Pancreas (tissue), 10 donors: ENCODE results near the gene MAPKAPK2. TPM values are rescaled to one million over a fixed set of nuclear protein-coding genes. Genes with fewer than 3 reads are reported as not detected.

ENCODE experiments used
- ATAC-seq, 4 donors: fragments of 200-7000 bp; cut with Tn5 transposase; one replicate each; pipeline versions ENCODE4 v1.8.0 to v1.9.1; 2020; ENCODE audit warnings: mild to moderate bottlenecking in 4 of 4, moderate library complexity in 4 of 4
- DNase-seq, 6 donors: peaks; one replicate each; pipeline ENCODE4 v3.0.0-alpha.2; 2020
- FAIRE-seq: peaks from 2 replicates; lab custom pipeline; 2012; peaks lifted over from hg19 to GRCh38; lab: Jason Lieb, UNC
- H3K27ac ChIP-seq, 4 donors: fragments of 200-600 bp; sonication (generic); 1 replicate in 3 of 4; 2 replicates in 1 of 4; pipeline versions ENCODE4 v1.5.0 to v1.8.0; 2020
- H3K27me3 ChIP-seq, 4 donors: fragments of 200-600 bp; one replicate each; pipeline ENCODE4 v1.8.0; 2021
- H3K36me3 ChIP-seq, 3 donors: fragments of 200-600 bp; sonication (generic) in 1 of 3; one replicate each; pipeline versions ENCODE4 v1.5.0 to v1.8.0; 2020 to 2021
- H3K4me1 ChIP-seq, 3 donors: fragments of 200-600 bp; one replicate each; pipeline ENCODE4 v1.8.0; 2021
- H3K4me3 ChIP-seq, 4 donors: fragments of 200-600 bp; sonication (generic) in 2 of 4; one replicate each; pipeline versions ENCODE4 v1.5.0 to v1.8.0; 2020 to 2021
- H3K9me3 ChIP-seq, 4 donors: fragments of 200-600 bp; one replicate each; pipeline ENCODE4 v1.8.0; 2021
- CTCF ChIP-seq, 4 donors: fragments of 200-600 bp; sonication (generic) in 3 of 4; IDR thresholded peaks; one replicate each; pipeline versions ENCODE4 v1.5.0 to v1.8.0; 2021; ENCODE audit warnings: antibody characterized with exemption in 4 of 4
- WGBS, 2 donors: extraction: QIAGEN DNeasy Blood & Tissue Kit; methylation state at CpG; one replicate each; pipeline ENCODE4 v1.1.7; 2013; 5-methylcytosine and 5-hydroxymethylcytosine counted together
- intact Hi-C, 3 donors: fragments of 100-400 bp; cut with DNase I; formaldehyde crosslinking; loops; one replicate each; pipeline versions ENCODE4 v1.11.1 to v1.14.2; 2022
- polyA plus RNA-seq, 2 donors: library from polyadenylated mRNA; stranded (reverse); fragments of 200-250 nt; gene quantifications; one replicate each; pipeline ENCODE4 v1.2.3, GENCODE V29; 2013
- total RNA-seq, 6 donors: library from RNA; stranded (reverse); fragmentation: NEBNext Ultra II Directional in 4 of 6; extraction: Animal tissue kit (Norgen Biotek cat#: 25700) in 4 of 6; gene quantifications; one replicate each; pipeline versions ENCODE4 v1.2.1 to v1.2.4, GENCODE V29; 2021 to 2023
- donor health status: healthy with polysubstance abuse.
- donor health status: DM: no; HTN: no; CAD: no; lungs with moderate emphysema.
- donor health status: DM: no; HTN: no; CAD: no.
- donor health status: control.
- donor health status: control.
- donor health status: Bipolar disorder and iron deficiency.
- donor health status: DM: yes; HTN: yes; CAD: no.
- donor health status: DM: no; HTN: no; CAD: no.
- donor health status: DM: no; HTN: no; CAD: no.
- donor health status: DM: yes; HTN: yes; CAD: no.

MAPKAPK2 gene
- total and polyA plus RNA-seq, 8 donors, result 28.3 to 55.7 (median 35.1) TPM

GRCh38 chr1:206684003-206684402, 702 bp upstream of the MAPKAPK2 start:
- Histone ChIP-seq H3K4me3 (peak overlapping the region in 1 of 4 donors; percentile 74), H3K9me3 (no peaks in the 10 kb centered on the region), H3K4me1 (peaks cover 19 to 29% (median 21%) of the 10 kb centered on the region in 3 donors), H3K27ac (no peak overlapping the region), H3K27me3 (no peaks in the 10 kb centered on the region), H3K36me3 (no peaks in the 10 kb centered on the region)
- intact Hi-C loops, result no loop called here
- no peak for ATAC-seq
- TF ChIP-seq CTCF (IDR thresholded peaks at IDR 0.05), result no peak
- no peak for DNase-seq
- 53 to 62% methylated on average over 8 of the region's 8 CpGs for WGBS, 2 donors
- FAIRE-seq, result no peak

DNA sequence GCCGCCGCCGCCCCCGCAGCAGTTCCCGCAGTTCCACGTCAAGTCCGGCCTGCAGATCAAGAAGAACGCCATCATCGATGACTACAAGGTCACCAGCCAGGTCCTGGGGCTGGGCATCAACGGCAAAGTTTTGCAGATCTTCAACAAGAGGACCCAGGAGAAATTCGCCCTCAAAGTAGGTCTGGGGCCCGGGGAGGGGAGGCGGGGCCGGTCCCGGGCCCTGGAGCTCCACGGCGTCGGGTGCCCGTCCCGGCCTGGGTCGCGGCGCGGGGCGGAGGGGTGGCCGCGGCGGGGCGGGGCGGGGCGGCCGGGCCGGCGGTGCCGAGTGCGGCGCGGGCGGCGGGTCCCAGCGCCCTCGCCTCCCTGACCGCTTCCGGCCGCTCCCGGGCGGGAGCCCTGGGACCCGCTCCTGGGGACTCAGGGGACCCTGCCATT, 646 bp downstream of the MAPKAPK2 start:
- WGBS, 2 donors, result 0 to 1% methylated on average over 29 to 48 of the region's 48 CpGs
- H3K9me3 ChIP-seq, result no peaks in the 10 kb centered on the region
- TF ChIP-seq CTCF (IDR thresholded peaks at IDR 0.05), result no peak
- H3K27me3 ChIP-seq, result no peaks in the 10 kb centered on the region
- H3K36me3 ChIP-seq, result no peaks in the 10 kb centered on the region
- H3K4me1 ChIP-seq, result peaks cover 29 to 34% (median 30%) of the 10 kb centered on the region in 3 donors
- ATAC-seq, result peak; percentile 48 to 63 (median 55)
- intact Hi-C loops, result no loop called here
- FAIRE-seq, result no peak
- DNase-seq, result peak in 4 of 6 donors; percentile 35 to 78 (median 56)
- peak overlapping the region; percentile 78 to 95 (median 89) for H3K27ac ChIP-seq
- peak overlapping the region; percentile 56 to 74 (median 64) for H3K4me3 ChIP-seq

- DNase-seq (peak; percentile 51 to 77 (median 60)), FAIRE-seq (no peak), ATAC-seq (peak; percentile 42 to 64 (median 50))
- no peaks in the 10 kb centered on the region for H3K9me3 ChIP-seq
- peak overlapping the region; percentile 56 to 74 (median 64) for H3K4me3 ChIP-seq
- peaks cover 35 to 39% (median 35%) of the 10 kb centered on the region in 3 donors for H3K4me1 ChIP-seq
- intact Hi-C loops, result no loop called here
- no peak for TF ChIP-seq CTCF (IDR thresholded peaks at IDR 0.05)
- H3K36me3 ChIP-seq, result no peaks in the 10 kb centered on the region
- no peaks in the 10 kb centered on the region for H3K27me3 ChIP-seq
- WGBS, 2 donors, result 0% methylated on average over 45 to 48 of the region's 48 CpGs
- H3K27ac ChIP-seq, result peak overlapping the region; percentile 78 to 95 (median 89)
These were observed 1.2 kb downstream of the MAPKAPK2 start for GRCh38 chr1:206685769-206686477.

DNA sequence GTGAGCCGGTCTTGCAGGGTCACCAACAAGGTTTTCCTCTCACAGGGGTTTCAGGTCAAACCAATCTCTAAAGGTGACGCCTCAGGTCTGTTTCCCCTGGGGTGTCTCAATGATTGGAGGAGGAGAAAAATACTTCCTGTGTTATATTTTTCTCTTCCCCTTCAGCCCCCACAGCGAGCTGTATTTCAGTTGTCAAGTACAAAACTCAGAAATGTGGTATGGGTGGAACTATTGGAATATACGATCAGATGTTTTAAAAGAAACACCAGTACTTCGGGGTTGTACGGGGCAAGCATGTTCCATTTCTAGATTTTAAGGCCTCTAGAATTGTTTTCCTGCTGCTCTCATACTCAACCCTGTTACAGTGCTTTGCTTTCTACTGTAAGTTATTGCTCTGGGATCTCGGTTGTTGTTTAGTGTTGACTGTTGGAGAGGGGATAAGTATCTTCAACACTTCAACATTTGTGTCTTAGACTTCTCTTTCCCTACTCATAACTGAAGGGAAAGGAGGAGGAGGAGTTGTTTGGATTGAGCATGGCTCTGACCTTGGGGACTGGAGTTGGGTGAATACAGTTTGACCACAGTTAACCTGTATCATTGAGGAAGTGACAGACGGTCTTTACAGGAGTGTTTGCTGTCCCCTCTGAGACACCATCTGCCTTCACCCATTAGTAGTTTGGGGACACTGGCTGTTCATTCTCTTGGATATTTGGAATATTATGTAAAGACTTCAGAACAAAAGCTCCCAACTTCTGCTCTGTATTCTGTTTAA, 2.0 kb downstream of the MAPKAPK2 start:
- TF ChIP-seq CTCF (IDR thresholded peaks at IDR 0.05), result no peak
- peak overlapping the region; percentile 56 to 74 (median 64) for H3K4me3 ChIP-seq
- DNase-seq, result no peak
- H3K27me3 ChIP-seq, result no peaks in the 10 kb centered on the region
- peak in 2 of 4 donors; percentile 4 to 5 for ATAC-seq
- no peaks in the 10 kb centered on the region for H3K9me3 ChIP-seq
- intact Hi-C loops, result no loop called here
- FAIRE-seq, result no peak
- no peaks in the 10 kb centered on the region for H3K36me3 ChIP-seq
- H3K27ac ChIP-seq, result peak overlapping the region; percentile 78 to 95 (median 89)
- peaks cover 40 to 43% (median 42%) of the 10 kb centered on the region in 3 donors for H3K4me1 ChIP-seq
- 2 to 7% methylated on average over 8 of the region's 8 CpGs for WGBS, 2 donors
